GM20431 (cell line): ENCODE measurements around the gene SLC25A41.

ENCODE experiments used
- in situ Hi-C: fragments of 300-500 bp; cut with MseI, MboI; formaldehyde crosslinking; loops from one replicate; pipeline ENCODE4 v1.15.0; 2020; ENCODE audit warnings: low sequenced_read_pairs; ENCODE audit not compliant: unreplicated experiment

Gene SLC25A41

DNA sequence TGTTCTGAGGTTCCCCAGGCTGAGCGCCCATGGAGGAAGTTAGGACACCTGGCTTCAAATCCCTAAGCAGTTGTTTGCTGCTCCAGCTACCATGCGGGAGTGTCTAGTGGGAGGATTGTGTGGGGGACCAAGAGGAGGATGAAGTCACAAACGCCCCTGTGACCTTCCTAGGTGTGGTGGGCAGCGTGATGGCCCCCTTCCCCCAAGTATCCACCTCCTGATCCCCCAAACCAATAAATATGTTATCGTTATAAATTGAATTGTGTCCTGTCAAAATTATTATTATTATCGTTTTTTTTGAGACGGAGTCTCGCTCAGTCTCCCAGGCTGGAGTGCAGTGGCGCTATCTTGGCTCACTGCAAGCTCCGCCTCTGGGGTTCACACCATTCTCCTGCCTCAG is at the start of gene SLC25A41:
Gene SLC25A41, minus strand, starts transcription at position 101 of the 400 bp plus-strand sequence. Its CDS starts 70 bp downstream, at position 31.
- in situ Hi-C loops = no loop called here

- in situ Hi-C loops = no loop called here
Measured at GRCh38 chr19:6483235-6483634, 49.7 kb upstream of the SLC25A41 start.

DNA sequence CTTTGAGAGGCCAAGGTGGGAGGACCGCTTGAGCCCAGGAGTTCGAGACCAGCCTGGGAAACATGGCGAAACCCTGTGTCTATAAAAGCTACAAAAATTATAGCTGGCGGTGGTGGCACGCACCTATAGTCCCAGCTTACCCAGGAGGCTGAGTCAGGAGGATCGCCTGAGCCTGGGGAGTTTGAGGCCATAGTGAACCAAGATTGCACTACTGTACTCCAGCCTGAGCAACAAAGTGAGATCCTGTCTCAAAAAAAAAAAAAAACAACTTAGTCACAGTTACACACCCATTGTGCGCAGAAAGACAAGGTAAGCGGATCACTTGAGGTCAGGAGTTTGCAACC is 48.8 kb upstream of the SLC25A41 start:
- in situ Hi-C loops = no loop called here

GRCh38 chr19:6481541-6482342 is 48.2 kb upstream of the SLC25A41 start, which contains the start of gene DENND1C:
Gene DENND1C (minus strand): TSS chr19:6481787. CDS start chr19:6481695, 92 bp downstream.
- in situ Hi-C loops = no loop called here

DNA sequence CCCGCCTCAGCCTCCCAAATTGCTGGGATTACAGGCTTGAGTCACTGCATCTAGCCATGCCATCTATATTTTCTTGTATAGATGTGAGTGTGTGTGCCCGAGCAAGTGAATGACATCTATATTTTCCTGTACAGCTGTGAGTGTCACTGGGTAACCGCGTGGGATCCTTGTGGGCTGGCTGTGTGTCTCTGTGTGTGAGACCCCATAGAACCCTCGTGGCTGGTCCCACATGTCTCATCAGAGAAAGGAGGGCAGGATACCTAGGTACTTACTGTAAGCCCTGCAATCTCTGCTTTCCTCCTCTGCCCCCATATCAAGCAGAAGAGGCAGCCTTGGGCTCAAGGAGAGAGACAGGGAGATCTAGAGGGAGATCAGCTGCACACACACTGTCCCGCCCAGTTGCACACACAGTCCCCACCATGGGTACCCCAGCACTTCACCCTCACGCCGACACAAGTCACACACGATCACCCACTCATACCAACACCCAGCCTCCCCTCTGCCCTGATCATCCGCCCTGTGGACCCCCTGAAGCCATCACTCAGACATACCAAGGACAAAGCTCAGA is 47.4 kb upstream of the SLC25A41 start:
- in situ Hi-C loops = no loop called here

GRCh38 chr19:6479836-6480398 is 46.4 kb upstream of the SLC25A41 start:
- in situ Hi-C loops = no loop called here

GRCh38 chr19:6478815-6479214 is 45.3 kb upstream of the SLC25A41 start:
- in situ Hi-C loops = no loop called here

DNA sequence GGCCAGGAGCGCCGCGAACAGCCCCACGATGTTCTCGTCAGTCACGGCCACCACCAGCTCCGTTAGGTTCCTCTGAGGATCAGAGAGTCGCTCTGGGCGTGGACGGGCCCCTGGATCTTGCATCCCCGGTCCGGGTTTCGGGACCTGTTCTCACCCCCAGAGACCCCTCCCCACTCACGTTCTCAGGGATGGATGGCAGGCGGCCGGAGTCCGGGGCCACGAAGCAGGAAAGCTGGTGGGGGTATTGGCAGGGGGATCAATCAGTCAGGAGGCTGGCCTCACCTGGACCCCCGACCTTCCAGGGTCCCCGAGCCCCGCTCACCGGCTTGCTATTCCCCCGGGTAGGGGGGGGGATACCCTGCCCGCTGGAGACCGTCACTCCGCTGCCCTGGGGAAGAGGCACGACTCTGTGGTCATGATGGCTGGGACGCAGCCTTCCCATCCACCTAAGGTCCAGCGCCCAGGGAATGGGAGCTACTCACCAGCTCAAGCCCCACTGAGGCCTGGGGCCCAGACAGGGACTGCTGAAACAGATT is 43.4 kb upstream of the SLC25A41 start:
- in situ Hi-C loops = no loop called here

GRCh38 chr19:6476155-6476895 is 42.8 kb upstream of the SLC25A41 start:
- in situ Hi-C loops = no loop called here

GRCh38 chr19:6475321-6476108 is 42.0 kb upstream of the SLC25A41 start:
- in situ Hi-C loops = no loop called here

DNA sequence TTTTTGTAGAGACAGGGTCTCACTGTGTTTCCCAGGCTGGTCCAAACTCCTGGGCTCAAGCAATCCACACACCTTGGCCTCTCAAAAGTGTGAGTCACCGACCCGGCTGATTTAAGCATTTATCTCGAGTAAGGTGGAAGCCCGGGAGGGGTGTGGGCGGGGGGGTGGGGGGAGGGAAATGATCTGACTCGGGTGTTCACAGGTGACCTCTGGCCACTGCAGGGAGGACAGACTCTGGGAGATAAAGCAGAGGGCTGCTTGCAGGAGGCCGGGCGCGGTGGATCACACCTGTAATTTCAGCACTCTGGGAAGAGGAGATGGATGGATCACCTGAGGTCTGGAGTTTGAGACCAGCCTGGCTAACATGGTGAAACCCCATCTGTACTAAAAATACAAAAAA is 40.1 kb upstream of the SLC25A41 start:
- in situ Hi-C loops = no loop called here

DNA sequence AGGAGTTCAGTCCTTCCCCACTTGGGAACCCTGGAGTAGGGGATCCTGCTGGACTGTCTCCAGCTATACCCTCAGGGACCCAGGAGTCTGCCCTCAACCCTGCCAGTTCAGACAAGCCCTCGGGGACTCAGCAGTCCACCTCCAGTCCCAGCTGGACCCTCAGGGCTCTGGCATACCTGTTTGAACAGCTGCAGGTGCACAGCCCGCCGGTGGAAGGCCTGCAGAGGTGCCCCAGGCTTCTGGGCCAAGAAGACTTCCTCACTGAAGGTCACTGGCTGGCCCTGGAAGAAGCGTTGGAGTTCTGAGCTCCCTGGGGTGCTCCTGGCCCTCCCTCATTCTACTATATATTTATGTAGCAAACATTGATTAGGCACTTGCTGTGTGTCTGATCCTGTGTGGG is 39.1 kb upstream of the SLC25A41 start:
- in situ Hi-C loops = no loop called here

GRCh38 chr19:6471076-6471475 is 37.5 kb upstream of the SLC25A41 start:
- in situ Hi-C loops = no loop called here

DNA sequence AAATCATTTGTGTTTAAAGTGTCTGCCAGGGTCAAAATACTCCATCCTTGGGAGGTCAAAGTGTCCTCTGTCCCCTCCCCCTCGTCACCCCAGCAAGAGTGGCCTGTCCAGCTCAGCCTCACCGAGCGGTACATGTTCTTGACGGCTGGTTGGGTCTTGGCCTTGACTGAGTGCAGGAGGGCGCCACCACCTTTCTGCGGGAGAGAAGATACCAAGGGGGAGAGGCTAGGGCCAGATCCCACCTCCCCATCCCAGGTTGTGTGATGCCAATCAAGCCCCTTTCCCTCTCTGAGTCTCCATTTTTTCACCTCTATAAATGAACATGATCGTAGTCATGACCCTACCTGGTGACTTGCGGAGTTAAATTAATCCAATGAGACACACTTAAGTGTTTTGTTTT is 36.6 kb upstream of the SLC25A41 start:
- in situ Hi-C loops = no loop called here

- in situ Hi-C loops = no loop called here
Measured at GRCh38 chr19:6467384-6467783, 33.8 kb upstream of the SLC25A41 start.

- in situ Hi-C loops = no loop called here
Measured at GRCh38 chr19:6466526-6467248, 33.1 kb upstream of the SLC25A41 start.

DNA sequence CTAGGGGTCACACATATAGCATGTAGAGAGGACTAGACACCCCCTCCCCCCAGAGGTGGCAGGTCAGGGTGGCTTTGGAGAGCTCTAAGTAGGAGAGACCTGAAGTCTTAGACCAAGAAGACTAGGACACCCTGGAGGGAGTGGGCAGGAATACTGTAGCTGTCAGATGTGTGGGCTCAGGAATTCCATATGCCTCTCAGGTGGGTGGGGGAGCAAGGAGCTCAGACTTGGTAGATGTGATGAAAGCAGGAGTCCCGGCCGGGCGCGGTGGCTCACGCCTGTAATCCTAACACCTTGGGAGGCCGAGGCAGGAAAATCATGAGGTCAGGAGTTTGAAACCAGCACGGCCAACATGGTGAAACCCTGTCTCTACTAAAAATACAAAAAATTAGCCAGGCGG is 32.1 kb upstream of the SLC25A41 start:
- in situ Hi-C loops = no loop called here

DNA sequence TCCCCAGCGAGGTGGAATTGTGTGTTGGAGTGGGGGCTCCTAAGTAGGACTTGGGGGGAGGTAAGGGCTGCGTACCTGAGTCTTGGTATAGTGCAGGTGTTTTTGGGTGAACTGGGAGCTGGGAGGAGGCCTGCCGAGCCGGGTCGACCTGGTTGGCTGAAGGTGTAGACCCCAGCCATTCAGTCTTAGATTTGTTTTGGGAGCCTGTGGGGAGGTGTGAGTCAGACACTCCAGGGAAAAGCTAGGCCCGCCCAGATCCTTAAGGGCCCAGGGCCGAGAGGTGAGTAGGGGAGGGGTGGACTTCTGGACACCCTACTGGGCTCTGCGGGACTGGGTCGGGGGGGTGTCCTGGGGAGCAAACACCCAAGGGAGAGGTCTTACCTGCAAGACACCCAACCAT is 31.4 kb upstream of the SLC25A41 start:
- in situ Hi-C loops = no loop called here
